Amygdala (tissue), 56 donors: Measurements from ENCODE around the gene MYH13.

Experiments
- DNase-seq, 56 donors: peaks; one replicate each; lab custom pipeline; 2025; lab: John Stamatoyannopoulos, UW

Gene MYH13

GRCh38 chr17:10349403-10349802 is 23.4 kb downstream of the MYH13 start:
- no peak for DNase-seq

GRCh38 chr17:10344816-10345215 is 28.0 kb downstream of the MYH13 start:
- no peak for DNase-seq

DNA sequence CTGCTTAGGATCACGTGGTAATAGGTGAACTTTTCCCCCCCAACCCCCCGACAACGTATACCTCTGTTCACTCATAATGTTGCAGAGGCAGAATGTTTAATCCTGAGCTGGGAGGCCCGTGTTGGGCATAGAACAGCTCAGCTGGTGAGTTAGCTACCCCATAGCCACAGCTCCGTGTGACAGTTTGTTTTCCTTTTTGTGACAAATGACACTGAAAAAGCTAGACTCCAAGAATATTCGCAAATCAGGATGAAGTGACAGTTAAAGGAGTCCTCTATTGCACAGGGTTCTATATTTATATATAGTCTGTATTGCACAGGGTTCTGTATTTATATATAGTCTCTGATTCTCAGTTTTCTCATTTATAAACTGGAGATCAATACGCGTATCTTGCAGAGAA is 33.8 kb downstream of the MYH13 start:
- no peak for DNase-seq

DNA sequence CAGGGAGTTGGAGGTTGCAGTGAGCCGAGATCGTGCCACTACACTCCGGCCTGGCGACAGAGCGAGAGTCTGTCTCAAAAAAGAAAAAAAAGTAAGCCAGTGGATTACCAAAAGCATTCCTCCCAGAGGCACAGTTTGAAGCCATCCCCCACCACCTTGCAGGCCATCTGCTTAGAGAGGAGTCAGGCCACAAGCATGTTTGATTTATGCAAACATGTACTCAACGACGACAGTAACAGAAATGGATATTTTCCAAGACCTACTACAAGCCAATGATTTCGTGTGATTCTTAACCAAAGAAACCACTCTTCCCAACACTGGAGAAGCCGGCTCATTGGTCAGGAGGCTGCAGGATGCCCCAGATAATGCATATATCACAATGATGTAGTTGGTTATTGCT is 34.8 kb downstream of the MYH13 start:
- no peak for DNase-seq

DNA sequence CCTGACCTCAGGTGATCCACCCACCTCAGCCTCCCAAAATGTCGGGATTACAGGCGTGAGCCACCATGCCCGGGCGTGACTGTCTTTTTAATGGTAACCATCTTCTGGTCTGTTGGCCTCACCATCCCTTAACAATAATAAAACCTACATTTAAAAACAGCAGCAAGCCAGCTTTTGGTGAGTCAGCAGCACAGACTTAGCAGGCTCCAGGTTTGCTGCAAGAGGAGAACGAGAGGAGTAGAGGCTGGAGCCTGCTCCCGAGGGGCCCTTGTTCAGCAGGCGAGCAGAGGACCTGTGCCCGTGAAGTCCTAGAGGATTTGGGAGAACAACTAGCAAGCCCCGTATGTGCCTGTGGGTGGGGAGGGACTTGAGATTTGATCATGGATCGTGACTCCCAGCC is 35.7 kb downstream of the MYH13 start:
- peak in 2 of 56 donors; percentile 1 to 2 for DNase-seq

DNA sequence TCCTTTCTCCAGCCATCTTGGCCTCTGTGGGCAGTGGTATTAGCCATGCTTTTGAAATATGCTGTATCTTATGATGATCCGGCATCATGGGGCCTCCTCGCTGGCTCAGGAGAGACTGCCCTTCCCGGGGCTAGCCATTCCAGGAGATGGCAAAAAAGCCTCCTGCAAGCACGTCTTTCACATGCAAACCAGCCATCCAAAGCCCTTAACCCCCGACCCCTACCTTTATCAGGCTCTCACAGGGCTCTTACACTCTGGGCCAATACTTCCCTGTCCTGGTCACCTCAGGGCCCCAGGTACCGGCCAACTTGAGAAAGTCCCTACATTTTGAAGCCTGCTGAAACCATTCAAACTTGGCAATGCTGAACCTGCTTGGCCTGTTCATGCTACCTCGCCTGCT is 36.4 kb downstream of the MYH13 start:
- no peak for DNase-seq

DNA sequence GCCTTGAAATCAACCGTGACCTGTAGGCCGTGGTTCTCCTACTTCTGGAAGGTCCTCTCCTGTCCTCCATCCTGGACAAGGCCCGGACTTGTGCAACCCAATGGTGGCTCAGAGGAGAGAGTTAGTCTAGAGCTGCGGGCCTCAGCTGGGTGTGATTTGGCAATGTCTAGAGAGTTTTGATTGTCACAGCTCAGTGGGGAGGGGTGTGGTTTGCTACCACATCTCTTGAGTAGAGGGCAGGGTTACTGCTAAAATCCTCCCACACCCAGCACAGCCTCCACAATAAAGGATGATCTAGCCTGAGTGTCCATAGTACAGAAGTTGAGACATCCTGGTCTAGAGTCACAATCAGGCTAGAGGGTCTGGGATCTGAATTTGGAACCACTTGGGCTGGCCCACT is 40.3 kb downstream of the MYH13 start:
- DNase-seq = no peak

DNA sequence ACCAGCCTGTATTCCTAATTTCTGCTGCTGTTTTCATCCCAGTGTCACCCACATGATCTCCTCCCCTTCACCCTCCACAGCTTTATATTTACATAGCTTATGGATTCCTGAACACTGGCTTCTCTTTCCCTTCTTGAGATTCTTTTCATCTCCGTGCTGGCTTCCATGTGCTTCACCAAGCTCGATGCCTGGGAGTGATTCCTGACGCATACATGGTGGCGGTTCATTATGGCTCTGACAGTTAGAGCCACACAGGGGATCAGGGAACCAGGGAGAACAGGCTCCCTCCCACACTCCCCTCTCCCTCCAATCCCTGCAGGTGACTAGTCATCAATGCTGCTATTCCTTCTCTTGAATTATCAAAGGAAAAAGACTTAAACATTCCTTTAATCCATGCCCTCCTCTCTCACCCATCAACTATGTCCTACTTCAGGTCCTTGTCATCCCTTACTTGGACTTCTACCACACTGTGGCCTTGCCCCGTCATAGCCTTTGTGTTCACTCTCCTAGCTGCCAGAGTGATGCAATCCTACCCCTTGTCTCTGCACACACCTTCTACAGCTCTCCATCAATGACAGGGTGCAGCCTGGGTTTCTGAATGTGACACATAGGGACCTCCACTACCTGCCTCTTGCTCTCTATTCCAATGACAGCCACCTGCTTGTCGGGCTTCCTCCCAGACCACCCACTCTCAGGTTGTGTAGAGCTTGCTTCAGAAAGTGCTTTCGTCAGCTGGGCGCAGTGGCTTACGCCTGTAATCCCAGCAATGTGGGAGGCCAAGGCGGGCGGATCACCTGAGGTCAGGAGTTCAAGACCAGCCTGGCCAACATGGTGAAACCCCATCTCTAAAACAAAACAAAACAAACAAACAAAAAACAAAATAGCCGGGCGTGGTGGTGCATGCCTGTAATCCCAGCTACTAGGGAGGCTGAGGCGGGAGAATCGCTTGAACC is 43.6 kb downstream of the MYH13 start:
- DNase-seq = no peak

DNA sequence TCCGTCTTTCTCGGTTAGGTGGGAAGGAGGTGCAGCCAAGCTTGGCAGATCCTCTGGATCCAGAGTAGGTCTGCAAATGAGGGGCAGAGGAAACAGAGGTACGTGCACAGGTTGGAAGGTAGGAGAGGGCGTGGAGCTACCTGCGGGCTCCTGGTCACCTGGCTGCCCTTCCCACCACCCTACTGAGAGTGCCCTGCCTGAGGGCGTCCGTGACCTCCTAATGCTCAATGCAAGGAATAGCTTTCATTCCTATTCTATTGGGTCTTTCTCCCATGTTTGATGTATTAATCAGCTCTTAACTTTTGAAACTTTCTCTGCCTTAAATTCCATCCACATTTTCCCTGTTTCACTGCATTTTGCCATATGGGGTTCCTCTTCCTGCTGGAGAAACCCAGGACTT is 44.6 kb downstream of the MYH13 start:
- DNase-seq = no peak

DNA sequence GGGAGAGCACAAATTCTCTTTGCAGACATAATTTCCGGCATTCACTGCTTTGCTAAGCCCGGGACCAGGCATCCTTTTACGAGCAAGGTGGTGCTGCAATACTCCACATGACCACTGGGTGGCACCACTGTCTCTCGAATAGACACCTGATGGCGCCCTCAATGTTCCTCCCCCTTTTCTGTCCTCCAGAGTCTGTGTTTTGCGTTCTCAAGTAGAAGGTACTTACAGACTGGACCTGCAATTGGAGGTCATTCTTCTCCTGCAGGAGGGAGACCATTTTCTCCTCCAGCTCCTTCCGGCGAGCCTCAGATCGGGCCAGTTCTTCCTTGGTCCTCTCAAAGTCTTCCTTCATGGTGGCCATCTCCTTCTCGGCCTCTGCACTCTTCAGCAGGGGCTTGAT is 45.2 kb downstream of the MYH13 start:
- DNase-seq = peak in 43 of 56 donors; percentile 2 to 86 (median 26)

DNA sequence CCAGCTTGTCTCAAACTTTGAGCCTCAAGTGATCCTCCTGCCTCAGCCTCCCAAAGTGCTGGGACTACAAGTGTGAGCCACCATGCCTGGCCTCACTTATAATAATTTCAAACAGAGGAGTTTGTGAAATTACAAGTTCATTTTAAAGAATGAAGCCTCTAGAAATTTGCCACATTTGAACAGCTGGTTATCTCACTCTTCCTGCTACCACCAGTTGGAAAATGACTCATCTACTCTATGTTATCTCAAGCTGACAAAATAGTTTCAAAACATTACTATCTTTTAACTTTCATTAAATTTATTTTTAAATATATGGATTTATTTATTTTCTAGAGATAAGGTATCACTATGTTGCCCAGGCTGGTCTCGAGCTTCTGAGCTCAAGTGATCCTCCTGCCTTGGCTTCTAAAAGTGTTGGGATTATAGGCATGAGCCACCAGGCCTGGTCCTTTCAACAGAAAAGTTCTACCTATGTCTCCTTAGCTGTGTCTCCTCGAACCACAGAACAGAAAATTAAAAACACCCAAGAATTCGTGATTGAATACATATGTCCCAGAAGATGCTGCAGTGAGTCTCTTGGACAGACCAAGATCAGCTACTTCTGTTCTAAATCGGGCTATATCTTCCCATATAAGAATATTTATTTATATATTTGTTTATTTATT is 47.6 kb downstream of the MYH13 start:
- no peak for DNase-seq

DNA sequence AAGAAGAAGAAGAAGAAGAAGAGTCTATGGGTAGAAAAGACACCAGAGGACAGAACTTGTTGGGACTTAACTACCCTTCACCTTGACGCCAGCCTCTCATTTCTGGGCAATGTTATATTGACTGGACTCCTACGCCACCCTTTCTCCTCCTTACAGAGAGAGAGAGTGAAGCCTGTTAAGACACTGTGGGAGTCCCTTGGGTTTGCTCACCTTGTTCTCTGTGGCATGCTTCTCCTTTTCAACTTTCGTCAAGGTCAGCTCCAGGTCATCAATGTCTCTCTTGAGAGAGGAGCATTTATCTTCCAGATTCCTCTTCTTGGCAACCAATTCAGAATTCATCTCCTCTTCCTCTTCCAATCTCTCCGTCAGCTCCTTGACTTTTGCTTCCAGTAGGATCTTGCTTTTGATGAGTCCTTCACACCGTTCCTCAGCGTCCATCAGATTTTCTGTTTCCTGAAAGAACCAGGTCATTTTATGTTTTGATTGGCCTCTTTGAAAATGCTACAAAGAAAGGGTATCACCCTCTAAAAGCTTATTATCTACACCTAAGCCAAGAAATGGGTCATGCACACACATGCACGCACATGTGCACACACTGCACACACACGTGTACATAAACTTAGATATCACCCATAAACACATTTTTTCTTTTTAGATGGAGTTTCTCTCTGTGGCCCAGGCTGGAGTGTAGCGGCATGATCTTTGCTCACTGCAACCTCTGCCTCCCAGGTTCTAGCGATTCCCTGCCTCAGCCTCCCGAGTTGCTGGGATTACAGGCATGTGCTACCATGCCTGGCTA is 48.8 kb downstream of the MYH13 start:
- no peak for DNase-seq

- DNase-seq = no peak
Observed at GRCh38 chr17:10318535-10318934, 54.3 kb downstream of the MYH13 start.

GRCh38 chr17:10317543-10317834 is 55.3 kb downstream of the MYH13 start:
- DNase-seq = no peak

DNA sequence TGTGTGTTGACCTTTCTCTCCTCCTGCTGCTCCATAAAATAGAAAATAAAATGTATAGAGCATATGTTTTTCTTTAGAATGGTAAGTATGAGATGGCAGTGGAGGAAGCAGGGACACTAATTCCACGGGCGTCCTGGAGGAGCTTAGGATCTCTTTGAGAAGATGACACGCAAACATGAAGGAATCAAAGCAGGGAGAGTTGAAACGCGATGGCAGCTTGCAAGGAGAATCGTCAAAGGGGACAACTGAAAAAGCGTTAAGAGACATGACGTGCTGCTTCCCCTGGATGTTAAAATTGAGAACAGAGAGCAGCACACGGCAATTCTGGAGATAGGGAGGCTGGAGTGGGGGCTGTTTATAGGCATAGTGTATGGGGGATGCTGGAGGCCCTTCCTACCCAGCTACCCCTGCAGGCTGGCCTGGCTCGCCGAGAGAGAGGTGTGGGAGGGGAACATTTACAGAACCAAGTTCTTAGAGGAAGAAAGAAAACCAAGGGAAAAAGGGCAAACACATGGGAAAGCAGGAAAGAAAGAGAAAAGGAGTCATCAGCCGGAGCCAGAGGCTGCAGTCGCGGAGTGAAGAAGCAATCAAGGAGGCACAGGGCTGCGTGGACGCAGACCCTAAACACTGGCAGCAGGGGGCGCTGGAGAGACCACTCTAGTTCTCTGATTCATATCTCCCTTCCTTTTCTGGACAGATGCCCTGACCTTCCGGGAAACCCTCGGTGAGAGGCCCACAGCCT is 55.8 kb downstream of the MYH13 start:
- peak in 23 of 56 donors; percentile 3 to 76 (median 20) for DNase-seq

GRCh38 chr17:10314329-10314728 is 58.5 kb downstream of the MYH13 start:
- DNase-seq = no peak

DNA sequence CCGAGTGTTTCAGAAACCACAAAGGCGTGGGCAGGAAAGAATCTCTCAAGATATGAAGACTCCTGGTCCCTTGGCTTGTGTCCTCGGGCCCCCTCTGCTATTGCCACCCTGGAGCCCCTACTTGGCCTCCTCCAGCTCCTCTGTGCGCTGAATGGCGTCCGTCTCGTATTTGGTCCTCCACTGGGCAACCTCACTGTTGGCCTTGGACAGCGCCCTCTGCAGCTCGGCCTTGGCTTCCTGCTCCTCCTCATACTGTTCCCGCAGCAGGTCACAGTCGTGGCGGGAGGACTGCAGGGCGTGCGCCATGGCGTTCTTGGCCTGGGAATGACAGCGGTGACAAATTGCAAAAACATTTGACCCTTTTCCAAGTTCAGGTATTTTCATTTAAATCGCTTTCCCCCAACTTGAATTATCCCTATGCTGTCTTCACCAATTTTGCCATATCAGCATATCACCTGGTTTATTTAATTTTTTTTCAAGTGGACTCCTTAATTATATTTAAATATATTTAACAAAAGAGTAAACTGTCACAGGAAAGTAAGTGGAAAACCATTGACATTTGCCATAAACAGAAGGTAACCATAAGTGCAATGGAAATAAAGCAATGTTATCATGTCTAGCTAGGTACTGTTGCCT is 59.7 kb downstream of the MYH13 start:
- no peak for DNase-seq

DNA sequence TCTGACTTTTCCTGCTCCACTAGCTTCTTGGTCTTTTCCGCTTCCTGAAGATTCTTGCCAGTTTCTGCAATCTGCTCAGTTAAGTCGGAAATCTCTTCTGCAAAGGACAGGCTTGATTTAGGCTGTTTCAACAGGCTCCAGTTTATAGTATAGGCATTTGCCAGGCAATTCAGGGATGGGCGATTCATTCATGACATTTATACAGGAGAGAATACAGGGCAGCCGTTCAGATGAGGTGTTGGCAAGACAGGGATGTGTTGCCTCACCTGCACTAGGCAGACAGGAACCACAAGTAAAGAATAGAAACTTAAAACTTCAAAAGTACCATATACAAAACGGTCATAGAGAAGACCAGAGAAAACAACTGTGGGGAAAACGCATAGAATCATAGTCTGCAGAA is 61.7 kb downstream of the MYH13 start:
- no peak for DNase-seq

GRCh38 chr17:10309003-10309974 is 63.5 kb downstream of the MYH13 start:
- no peak for DNase-seq
